GM19395 (cell line): ENCODE measurements around the gene SAMD5.

Experiments used
- ATAC-seq: cut with Tn5 transposase; IDR thresholded peaks from one replicate; pipeline ENCODE4 v1.9.1; 2021; ENCODE audit warnings: mild to moderate bottlenecking, moderate library complexity; ENCODE audit not compliant: unreplicated experiment

Gene SAMD5

DNA sequence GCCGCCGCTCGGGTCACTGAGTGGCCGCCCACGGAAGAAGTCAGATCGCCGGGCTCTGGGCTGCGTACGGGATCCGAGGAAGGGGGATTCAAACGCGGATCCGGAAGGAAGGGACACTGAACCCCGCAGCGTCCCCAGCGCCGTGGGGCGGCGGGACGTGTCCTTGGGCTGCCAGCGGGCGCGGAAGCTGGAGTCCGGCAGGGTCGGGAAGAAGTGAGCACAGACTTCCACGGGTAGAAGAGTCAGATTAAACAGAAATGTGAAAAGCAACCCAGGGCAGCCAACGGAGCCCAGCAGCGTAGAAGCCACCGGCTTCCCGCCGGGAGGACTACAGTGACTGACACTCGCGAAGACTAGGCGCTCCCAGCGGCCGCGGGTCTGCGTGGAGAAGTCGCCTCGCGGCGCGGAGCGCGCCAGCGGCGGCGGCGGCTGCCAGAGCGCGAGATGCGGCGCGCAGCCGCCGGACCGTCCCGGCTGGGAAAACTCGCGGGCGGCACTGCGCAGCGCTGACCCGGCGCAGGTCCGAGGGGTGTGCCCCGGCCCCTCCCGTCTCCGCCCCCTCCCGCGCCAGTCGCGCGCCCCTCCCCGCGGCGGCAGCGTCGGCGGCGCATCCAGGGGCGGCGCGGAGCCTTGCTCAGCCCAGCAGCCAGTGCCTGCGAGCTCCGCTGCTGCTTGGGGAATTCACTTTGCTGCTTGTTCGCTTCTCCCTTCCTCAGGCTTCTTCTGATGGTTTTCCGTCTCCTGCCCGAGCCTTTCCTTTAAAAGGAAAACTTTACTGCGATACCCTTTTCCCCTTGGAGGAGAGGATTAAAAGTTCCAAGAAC, at the start of gene SAMD5:
TSS of gene SAMD5 (plus strand) at position 649 of the 824 bp plus-strand sequence. CDS start 239 bp downstream, outside the sequence.
- peak; percentile 54 for ATAC-seq

GRCh38 chr6:147459780-147460179, 48.7 kb upstream of the SAMD5 start:
- ATAC-seq: no peak

- no peak for ATAC-seq
Measured at GRCh38 chr6:147463651-147464050, 44.8 kb upstream of the SAMD5 start.

DNA sequence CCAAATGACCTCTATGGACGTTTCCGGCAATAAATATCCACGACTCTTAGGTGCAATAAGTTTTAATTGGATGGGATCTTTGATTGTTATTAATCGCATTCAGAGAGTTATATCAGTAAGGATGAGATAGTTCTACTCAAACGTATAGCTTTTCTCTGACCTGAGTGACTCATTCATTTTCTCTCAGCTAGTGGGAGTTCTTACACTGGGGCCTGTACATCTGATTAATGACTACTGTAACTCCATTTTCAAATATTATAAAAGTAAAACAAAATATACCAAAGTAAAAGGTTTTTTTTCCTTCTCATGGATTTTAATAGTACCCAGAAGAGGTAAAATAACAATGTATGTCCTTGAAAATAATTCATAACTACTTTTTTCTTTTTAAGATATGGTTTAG, 41.1 kb upstream of the SAMD5 start:
- no peak for ATAC-seq

GRCh38 chr6:147467886-147468285, 40.6 kb upstream of the SAMD5 start:
- no peak for ATAC-seq

- ATAC-seq: no peak
Measured at GRCh38 chr6:147468634-147469033, 39.9 kb upstream of the SAMD5 start.

GRCh38 chr6:147479857-147480256, 28.6 kb upstream of the SAMD5 start:
- ATAC-seq: no peak

DNA sequence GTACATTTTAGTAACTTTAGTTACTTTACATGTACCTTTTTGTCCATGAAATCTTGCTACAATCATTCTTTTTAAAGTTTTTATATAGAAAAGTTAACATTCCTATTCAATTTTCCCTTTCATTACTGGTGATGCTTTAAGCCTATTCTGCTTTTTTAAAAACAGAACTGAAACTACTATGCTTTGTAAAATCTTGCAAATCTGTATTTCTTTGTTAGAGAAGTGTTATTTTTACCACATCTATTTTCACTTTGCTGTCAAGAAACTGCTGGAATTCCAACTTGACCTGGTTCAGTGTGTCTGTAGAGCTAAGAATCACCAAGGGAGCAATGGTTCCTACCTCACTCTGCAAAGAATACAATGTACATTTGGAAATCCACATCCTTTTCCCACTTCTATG, 21.8 kb upstream of the SAMD5 start:
- peak; percentile 86 for ATAC-seq

GRCh38 chr6:147497472-147497871, 11.0 kb upstream of the SAMD5 start:
- no peak for ATAC-seq

- ATAC-seq: no peak
Measured at GRCh38 chr6:147503587-147503986, 4.9 kb upstream of the SAMD5 start.

DNA sequence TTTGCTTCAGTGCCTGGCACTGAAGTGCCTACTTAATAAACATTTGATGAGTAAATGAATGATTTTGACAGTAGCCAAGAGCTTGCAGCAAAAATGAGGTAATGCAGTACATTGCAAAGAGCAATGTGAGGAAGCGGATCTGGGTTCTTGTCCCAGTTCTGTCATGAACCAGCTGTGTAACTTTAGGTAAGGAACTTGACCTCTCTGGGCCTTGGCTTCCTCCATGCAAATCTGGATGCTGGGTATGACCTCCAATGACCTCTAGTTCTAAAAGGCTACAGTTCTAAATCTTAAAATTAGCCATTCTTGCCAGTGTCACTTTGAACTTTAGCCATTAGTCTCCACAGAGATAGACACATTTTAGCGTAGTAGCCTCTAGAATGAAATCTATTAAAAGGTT, 3.6 kb upstream of the SAMD5 start:
- ATAC-seq: no peak

DNA sequence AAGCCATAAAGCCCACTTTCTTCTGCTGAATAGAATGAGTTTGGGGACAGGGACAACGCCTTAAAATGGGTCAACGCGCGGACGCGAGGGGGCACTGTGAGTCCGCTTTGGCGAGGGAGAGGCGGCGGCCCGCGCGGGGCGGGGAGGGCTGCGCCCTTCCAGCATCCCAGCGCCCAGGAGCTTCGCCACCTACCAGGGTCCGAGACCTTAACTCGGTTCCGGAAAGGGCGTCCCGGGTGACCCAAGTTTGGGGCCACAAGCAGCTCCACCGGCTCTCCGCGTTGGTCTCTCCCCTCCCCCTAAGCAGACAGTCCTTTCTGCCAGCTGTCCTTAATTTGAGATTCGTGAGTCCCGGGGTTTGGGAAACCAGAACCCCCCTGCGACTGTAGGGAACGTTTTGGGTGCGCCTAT, 1.8 kb upstream of the SAMD5 start:
- peak; percentile 38 for ATAC-seq

GRCh38 chr6:147507162-147508041, 1.1 kb upstream of the SAMD5 start:
- ATAC-seq: peak; percentile 4

GRCh38 chr6:147508866-147509608, 547 bp downstream of the SAMD5 start:
- ATAC-seq: peak; percentile 25

- peak; percentile 56 for ATAC-seq
Measured at GRCh38 chr6:147509891-147510290, 1.4 kb downstream of the SAMD5 start.

DNA sequence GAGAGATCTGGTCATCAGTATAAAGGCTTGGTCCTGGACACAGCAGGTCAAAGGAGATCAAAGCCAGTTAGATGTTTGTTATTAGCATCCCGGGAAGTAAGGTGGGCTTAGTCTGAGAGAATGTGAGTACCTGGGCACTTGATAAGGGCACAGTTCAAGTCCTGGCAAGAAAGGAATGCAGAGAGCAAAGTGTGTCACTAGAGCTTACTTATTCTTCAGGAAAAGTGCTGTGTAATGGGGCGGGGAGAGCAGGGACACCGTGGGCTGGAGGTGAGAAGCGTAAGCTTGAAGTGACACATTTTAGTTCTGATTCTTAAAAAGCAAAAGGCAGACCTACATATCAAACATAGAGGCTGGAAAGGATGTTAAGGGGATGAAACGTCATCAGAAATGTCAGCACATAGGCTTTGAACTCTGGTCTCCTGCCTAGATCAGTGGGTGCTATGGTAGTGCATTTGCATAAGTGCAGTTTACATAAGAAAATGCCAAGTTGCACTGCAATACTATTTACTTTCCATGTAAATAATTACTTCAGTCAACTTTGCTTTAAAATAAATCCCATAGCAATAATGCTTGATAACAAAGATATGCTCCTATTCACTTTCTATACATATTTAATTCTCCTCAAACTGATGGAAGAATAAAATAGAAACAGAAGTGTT, 2.6 kb downstream of the SAMD5 start:
- ATAC-seq: no peak

DNA sequence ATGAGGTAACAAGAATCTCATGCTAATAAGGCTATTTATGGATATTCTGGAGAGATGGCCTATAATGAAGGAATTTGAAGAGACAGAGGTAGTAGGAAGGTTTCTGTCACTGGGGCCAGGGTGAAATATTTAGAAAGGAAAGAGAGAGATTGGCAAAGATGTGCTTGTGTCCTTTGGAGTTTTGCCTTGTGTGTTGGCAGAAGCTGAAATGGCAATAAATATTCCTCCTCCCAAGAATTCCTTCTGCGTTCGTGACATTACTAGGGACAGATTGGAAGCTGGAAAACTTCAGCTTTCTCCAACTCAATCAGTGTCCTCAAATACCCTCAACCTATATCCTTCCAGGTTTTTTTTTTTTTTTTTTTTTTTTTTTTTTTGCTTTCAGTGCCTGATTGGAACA, 6.3 kb downstream of the SAMD5 start:
- no peak for ATAC-seq

DNA sequence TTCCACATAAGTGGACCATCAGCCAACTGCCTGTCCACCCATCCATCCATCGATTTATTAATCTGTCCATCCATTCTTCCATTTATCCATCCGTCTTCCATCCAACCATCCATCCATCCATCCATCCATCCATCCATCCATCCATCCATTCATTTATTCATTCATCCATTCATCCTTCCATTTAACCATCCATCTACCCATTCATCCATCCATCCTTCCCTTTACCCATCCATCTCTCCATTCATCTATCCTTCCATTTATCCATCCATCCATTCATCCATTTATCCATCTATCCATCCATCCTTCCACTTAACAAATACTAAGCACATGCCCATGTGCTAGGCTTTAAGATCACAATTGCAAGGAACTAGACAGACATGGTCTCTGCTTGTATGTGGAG, 6.8 kb downstream of the SAMD5 start:
- ATAC-seq: no peak

GRCh38 chr6:147522597-147522996, 14.1 kb downstream of the SAMD5 start:
- ATAC-seq: peak; percentile 52

- no peak for ATAC-seq
Measured at GRCh38 chr6:147525519-147526209, 17.2 kb downstream of the SAMD5 start.
